Subcutaneous adipose tissue (tissue), 4 donors: ENCODE measurements around the gene DBNL. TPM values are rescaled to one million over a fixed set of nuclear protein-coding genes. Genes with fewer than 3 reads are reported as not detected.

ENCODE experiments used
- total RNA-seq, 4 donors: library from RNA; depleted of rRNA; stranded (reverse); fragments of >200 nt; gene quantifications; one replicate each; pipeline ENCODE4 v1.1.0, GENCODE V29; 2016
- TF ChIP-seq, protein P1 (sequence below): fragments of 450-650 bp; IDR thresholded peaks from one replicate; pipeline ENCODE4 v1.5.1; 2016; ENCODE audit warnings: low read depth, mild to moderate bottlenecking, control low read depth, antibody characterized with exemption, moderate library complexity

Gene DBNL
- total RNA-seq, 4 donors from 2014 or later: 62.3 to 133 (median 103) TPM

DNA sequence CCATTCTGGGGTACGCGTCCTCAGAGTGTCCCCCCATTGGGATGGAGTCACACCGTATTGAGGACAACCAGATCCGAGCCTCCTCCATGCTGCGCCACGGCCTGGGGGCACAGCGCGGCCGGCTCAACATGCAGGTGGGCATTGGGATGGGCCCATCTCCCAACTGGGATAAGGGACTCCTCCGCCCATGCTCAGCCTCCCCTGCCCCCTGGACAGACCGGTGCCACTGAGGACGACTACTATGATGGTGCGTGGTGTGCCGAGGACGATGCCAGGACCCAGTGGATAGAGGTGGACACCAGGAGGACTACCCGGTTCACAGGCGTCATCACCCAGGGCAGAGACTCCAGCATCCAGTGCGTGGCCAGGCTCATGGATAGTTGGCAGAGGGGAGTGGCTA lies 65.5 kb downstream of the DBNL start:
- TF ChIP-seq, protein P1, sequence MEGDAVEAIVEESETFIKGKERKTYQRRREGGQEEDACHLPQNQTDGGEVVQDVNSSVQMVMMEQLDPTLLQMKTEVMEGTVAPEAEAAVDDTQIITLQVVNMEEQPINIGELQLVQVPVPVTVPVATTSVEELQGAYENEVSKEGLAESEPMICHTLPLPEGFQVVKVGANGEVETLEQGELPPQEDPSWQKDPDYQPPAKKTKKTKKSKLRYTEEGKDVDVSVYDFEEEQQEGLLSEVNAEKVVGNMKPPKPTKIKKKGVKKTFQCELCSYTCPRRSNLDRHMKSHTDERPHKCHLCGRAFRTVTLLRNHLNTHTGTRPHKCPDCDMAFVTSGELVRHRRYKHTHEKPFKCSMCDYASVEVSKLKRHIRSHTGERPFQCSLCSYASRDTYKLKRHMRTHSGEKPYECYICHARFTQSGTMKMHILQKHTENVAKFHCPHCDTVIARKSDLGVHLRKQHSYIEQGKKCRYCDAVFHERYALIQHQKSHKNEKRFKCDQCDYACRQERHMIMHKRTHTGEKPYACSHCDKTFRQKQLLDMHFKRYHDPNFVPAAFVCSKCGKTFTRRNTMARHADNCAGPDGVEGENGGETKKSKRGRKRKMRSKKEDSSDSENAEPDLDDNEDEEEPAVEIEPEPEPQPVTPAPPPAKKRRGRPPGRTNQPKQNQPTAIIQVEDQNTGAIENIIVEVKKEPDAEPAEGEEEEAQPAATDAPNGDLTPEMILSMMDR: no peak

DNA sequence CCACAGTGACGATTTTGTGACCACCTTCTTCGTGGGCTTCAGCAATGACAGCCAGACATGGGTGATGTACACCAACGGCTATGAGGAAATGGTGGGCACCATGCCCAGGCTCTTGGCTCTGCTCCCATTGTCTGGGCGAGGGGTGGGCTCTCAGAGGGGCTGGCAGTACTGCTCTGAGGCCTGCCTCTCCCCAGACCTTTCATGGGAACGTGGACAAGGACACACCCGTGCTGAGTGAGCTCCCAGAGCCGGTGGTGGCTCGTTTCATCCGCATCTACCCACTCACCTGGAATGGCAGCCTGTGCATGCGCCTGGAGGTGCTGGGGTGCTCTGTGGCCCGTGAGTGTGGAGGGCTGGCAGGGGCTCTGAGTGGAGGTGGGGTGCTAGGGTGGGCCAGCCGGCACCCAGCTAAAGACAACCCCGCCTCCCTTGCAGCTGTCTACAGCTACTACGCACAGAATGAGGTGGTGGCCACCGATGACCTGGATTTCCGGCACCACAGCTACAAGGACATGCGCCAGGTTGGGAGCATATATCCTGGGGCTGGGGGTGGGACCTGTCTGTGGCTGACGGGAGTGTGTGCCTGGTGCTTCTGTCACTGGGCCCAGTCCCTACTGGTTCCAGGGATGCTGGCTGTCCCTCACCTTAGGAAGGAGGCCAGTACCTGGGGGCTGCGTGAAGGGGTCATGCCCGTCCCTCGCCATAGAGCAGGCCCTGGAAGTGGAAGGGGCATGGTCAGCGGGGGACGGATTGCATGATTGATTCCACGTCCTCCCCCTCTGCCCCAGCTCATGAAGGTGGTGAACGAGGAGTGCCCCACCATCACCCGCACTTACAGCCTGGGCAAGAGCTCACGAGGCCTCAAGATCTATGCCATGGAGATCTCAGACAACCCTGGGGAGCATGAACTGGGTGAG lies 66.5 kb downstream of the DBNL start:
- TF ChIP-seq, protein P1: no peak

Other genes with a start within 250 kb of the DBNL start
- gene MRPS24, start 175.2 kb upstream of the DBNL start, total RNA-seq: 10 to 100 TPM; 62.0 to 94.4 (median 75.4) TPM
- gene URGCP, start 138.1 kb upstream of the DBNL start, total RNA-seq: 10 to 100 TPM; 16.7 to 29.1 (median 26.1) TPM
- gene UBE2D4, start 118.3 kb upstream of the DBNL start, total RNA-seq: 10 to 100 TPM; 16.6 to 39.0 (median 25.9) TPM
- not detected for gene SPDYE1, start 46.8 kb upstream of the DBNL start, total RNA-seq
- 1 to 10 TPM in 1 of 4 donors, not detected in 3; 4.3 TPM for gene PGAM2, start 20.9 kb downstream of the DBNL start, total RNA-seq
- gene POLM, start 37.8 kb downstream of the DBNL start, total RNA-seq: 10 to 100 TPM in 3 of 4 donors, 1 to 10 TPM in 1; 6.5 to 85.5 (median 20.2) TPM
- gene AEBP1, start 59.6 kb downstream of the DBNL start, total RNA-seq: 100 to 1,000 TPM in 3 of 4 donors, 10 to 100 TPM in 1; 90.2 to 183 (median 162) TPM
- gene POLD2, start 78.8 kb downstream of the DBNL start, total RNA-seq: 10 to 100 TPM; 19.7 to 45.6 (median 21.0) TPM
- not detected for gene MYL7, start 96.6 kb downstream of the DBNL start, total RNA-seq
- gene GCK, start 144.7 kb downstream of the DBNL start, total RNA-seq: 1 to 10 TPM in 1 of 4 donors, under 1 TPM in 2, not detected in 1; 0.22 to 8.1 (median 0.85) TPM
- 10 to 100 TPM; 43.3 to 50.7 (median 49.7) TPM for gene YKT6, start 156.3 kb downstream of the DBNL start, total RNA-seq